Measurements from ENCODE around the gene LUZP1.

GRCh38 chr1:23062271-23062670, 106.4 kb downstream of the LUZP1 start:
- TF ChIP-seq CTCF (IDR thresholded peaks at IDR 0.05; ENCODE audit: low read depth, low read length) (no peak), MYC (IDR thresholded peaks at IDR 0.05; ENCODE audit: low read depth, low read length) (no peak), POLR2A (IDR thresholded peaks at IDR 0.05; ENCODE audit: extremely low read depth, insufficient read length) (no peak), MAX (IDR thresholded peaks at IDR 0.05; ENCODE audit: low read depth, low read length) (no peak)

Measured in NB4 (cell line).